Sigmoid colon (tissue), 4 donors: Measurements from ENCODE around the gene KCNIP3.

Experiments used
- CTCF ChIP-seq, 4 experiments: fragments of 450-650 bp in 3 of 4; fragments of 200-600 bp in 1 of 4; IDR thresholded peaks; one replicate each; pipeline ENCODE4 v1.5.1; 2016 to 2019; ENCODE audit warnings: antibody characterized with exemption in 4 of 4, mild to moderate bottlenecking in 3 of 4, moderate library complexity in 2 of 4
- EP300 ChIP-seq, 4 donors: sonication (generic); formaldehyde crosslinking; IDR thresholded peaks; one replicate each; pipeline ENCODE4 v1.6.1; 2017; ENCODE audit warnings: antibody characterized with exemption in 4 of 4
- POLR2A ChIP-seq, 2 donors: fragments of 450-650 bp; IDR thresholded peaks; one replicate each; pipeline ENCODE4 v1.6.1; 2016; ENCODE audit warnings: antibody characterized with exemption in 2 of 2, mild to moderate bottlenecking in 2 of 2, moderate library complexity in 2 of 2
- POLR2AphosphoS5 ChIP-seq, 4 donors: sonication (generic); formaldehyde crosslinking; IDR thresholded peaks; one replicate each; pipeline ENCODE4 v1.6.1; 2017; ENCODE audit warnings: antibody characterized with exemption in 4 of 4

GRCh38 chr2:95356821-95357700 lies 59.9 kb downstream of the KCNIP3 start:
- no peak for TF ChIP-seq POLR2A (IDR thresholded peaks at IDR 0.05)
- no peak for TF ChIP-seq EP300 (IDR thresholded peaks at IDR 0.05)
- no peak for TF ChIP-seq CTCF (IDR thresholded peaks at IDR 0.05)
- no peak for TF ChIP-seq POLR2AphosphoS5 (IDR thresholded peaks at IDR 0.05)
